Measurements from ENCODE around the gene C10orf67.
"Not testable (repeated sequence)": the region's sequence is repeated elsewhere in the genome, so short reads cannot be mapped to it uniquely, and the experiment has no call there.

C10orf67 gene

GRCh38 chr10:23263441-23264164 lies 81.0 kb downstream of the C10orf67 start:
- DNase-seq: no peak

- no peak for DNase-seq
These were observed 81.7 kb downstream of the C10orf67 start for GRCh38 chr10:23262928-23263327.

- DNase-seq: no peak
These were observed 86.1 kb downstream of the C10orf67 start for GRCh38 chr10:23258516-23258915.

- no peak for DNase-seq
These were observed 90.8 kb downstream of the C10orf67 start for GRCh38 chr10:23253780-23254179.

- DNase-seq: not testable (repeated sequence)
These were observed 91.7 kb downstream of the C10orf67 start for GRCh38 chr10:23252859-23253258.

GRCh38 chr10:23241779-23242178 lies 102.8 kb downstream of the C10orf67 start:
- not testable (repeated sequence) for DNase-seq

GRCh38 chr10:23238015-23238414 lies 106.6 kb downstream of the C10orf67 start:
- no peak for DNase-seq

- no peak for DNase-seq
These were observed 114.0 kb downstream of the C10orf67 start for GRCh38 chr10:23230582-23230981.

GRCh38 chr10:23217471-23217870 lies 127.1 kb downstream of the C10orf67 start:
- DNase-seq: no peak

- no peak for DNase-seq
These were observed 138.5 kb downstream of the C10orf67 start for GRCh38 chr10:23205972-23206642.

GRCh38 chr10:23204773-23205172 lies 139.8 kb downstream of the C10orf67 start:
- DNase-seq: no peak

GRCh38 chr10:23203369-23204325 lies 140.9 kb downstream of the C10orf67 start:
- no peak for DNase-seq

GRCh38 chr10:23202779-23203178 lies 141.8 kb downstream of the C10orf67 start:
- DNase-seq: no peak

GRCh38 chr10:23201837-23202236 lies 142.8 kb downstream of the C10orf67 start:
- DNase-seq: no peak

GRCh38 chr10:23200997-23201652 lies 143.5 kb downstream of the C10orf67 start:
- no peak for DNase-seq

- DNase-seq: no peak
These were observed 144.0 kb downstream of the C10orf67 start for GRCh38 chr10:23200586-23200985.

GRCh38 chr10:23199768-23200511 lies 144.7 kb downstream of the C10orf67 start:
- no peak for DNase-seq

- no peak for DNase-seq
These were observed 145.4 kb downstream of the C10orf67 start for GRCh38 chr10:23198940-23199767.

- no peak for DNase-seq
These were observed 146.0 kb downstream of the C10orf67 start for GRCh38 chr10:23198610-23198939.

- no peak for DNase-seq
These were observed 147.2 kb downstream of the C10orf67 start for GRCh38 chr10:23197416-23197861.

- no peak for DNase-seq
These were observed 147.7 kb downstream of the C10orf67 start for GRCh38 chr10:23196915-23197314.

All from activated CD4-positive, alpha-beta T cell treated with anti-CD3 and anti-CD28 coated beads for 4 hours (primary cell).